Measurements from ENCODE around the gene PCSK9. TPM values are rescaled to one million over a fixed set of nuclear protein-coding genes. Genes with fewer than 3 reads are reported as not detected.

Gene PCSK9
- total and polyA plus RNA-seq, 3 donors from 2014 or later = 1.1 to 1.9 (median 1.3) TPM

GRCh38 chr1:54993140-54993539, 46.2 kb upstream of the PCSK9 start:
- intact Hi-C loops (cut with DNase I; ENCODE audit: low total_unique reads) = no loop called here
- H3K9me3 ChIP-seq = no peaks in the 10 kb centered on the region
- H3K4me3 ChIP-seq = no peak overlapping the region
- no peaks in the 10 kb centered on the region for H3K36me3 ChIP-seq (ENCODE audit: low read depth, missing control alignments)
- WGBS, 2 donors = 96 to 100% methylated on average over 2 to 6 of the region's 6 CpGs
- TF ChIP-seq POLR2A (IDR thresholded peaks at IDR 0.05) (no peak), CTCF (IDR thresholded peaks at IDR 0.05) (no peak)
- no peak for DNase-seq
- no peaks in the 10 kb centered on the region for H3K27me3 ChIP-seq
- H3K27ac ChIP-seq = no peak overlapping the region
- no peaks in the 10 kb centered on the region for H3K4me1 ChIP-seq

GRCh38 chr1:54994355-54994990, 44.9 kb upstream of the PCSK9 start:
- H3K27ac ChIP-seq = no peak overlapping the region
- no peaks in the 10 kb centered on the region for H3K36me3 ChIP-seq (ENCODE audit: low read depth, missing control alignments)
- no peak for DNase-seq
- no peak overlapping the region for H3K4me3 ChIP-seq
- intact Hi-C loops (cut with DNase I; ENCODE audit: low total_unique reads) = no loop called here
- H3K9me3 ChIP-seq = no peaks in the 10 kb centered on the region
- 76 to 80% methylated on average over 6 of the region's 6 CpGs for WGBS, 2 donors
- no peaks in the 10 kb centered on the region for H3K4me1 ChIP-seq
- H3K27me3 ChIP-seq = no peaks in the 10 kb centered on the region
- TF ChIP-seq CTCF (IDR thresholded peaks at IDR 0.05) = no peak
- no peak for TF ChIP-seq POLR2A (IDR thresholded peaks at IDR 0.05)

- TF ChIP-seq CTCF (IDR thresholded peaks at IDR 0.05) = no peak
- no peak for TF ChIP-seq POLR2A (IDR thresholded peaks at IDR 0.05)
- intact Hi-C loops (cut with DNase I; ENCODE audit: low total_unique reads) = loop anchor here (5.0 kb wide), 1 partner anchor 48 kb away; no protein-coding TSS in a partner anchor
- 77 to 80% methylated on average over 12 of the region's 12 CpGs for WGBS, 2 donors
- no peaks in the 10 kb centered on the region for H3K9me3 ChIP-seq
- H3K27ac ChIP-seq = no peak overlapping the region
- no peak for DNase-seq
- no peaks in the 10 kb centered on the region for H3K4me1 ChIP-seq
- no peaks in the 10 kb centered on the region for H3K27me3 ChIP-seq
- no peak overlapping the region for H3K4me3 ChIP-seq
- H3K36me3 ChIP-seq (ENCODE audit: low read depth, missing control alignments) = no peaks in the 10 kb centered on the region
Observed at GRCh38 chr1:54995013-54995760, 44.2 kb upstream of the PCSK9 start.

- H3K4me1 ChIP-seq = no peaks in the 10 kb centered on the region
- no peak overlapping the region for H3K4me3 ChIP-seq
- TF ChIP-seq CTCF (IDR thresholded peaks at IDR 0.05) (no peak), POLR2A (IDR thresholded peaks at IDR 0.05) (no peak)
- 52 to 70% methylated on average over 9 of the region's 9 CpGs for WGBS, 2 donors
- no peaks in the 10 kb centered on the region for H3K9me3 ChIP-seq
- intact Hi-C loops (cut with DNase I; ENCODE audit: low total_unique reads) = loop anchor here (5.0 kb wide), 1 partner anchor 49 kb away; no protein-coding TSS in a partner anchor
- no peak overlapping the region for H3K27ac ChIP-seq
- DNase-seq = no peak
- H3K36me3 ChIP-seq (ENCODE audit: low read depth, missing control alignments) = no peaks in the 10 kb centered on the region
- no peaks in the 10 kb centered on the region for H3K27me3 ChIP-seq
Observed at GRCh38 chr1:54995835-54996234, 43.5 kb upstream of the PCSK9 start.

Data from testis (tissue), 3 donors.